Left ventricle myocardium inferior (tissue), 1 donor: ENCODE measurements around the gene RPH3AL. TPM values are rescaled to one million over a fixed set of nuclear protein-coding genes. Genes with fewer than 3 reads are reported as not detected.

ENCODE experiments used
- DNase-seq: peaks from one replicate; pipeline ENCODE4 v3.0.0-alpha.2; 2020
- H3K27ac ChIP-seq: fragments of 200-600 bp; replicated peaks from 2 replicates; pipeline ENCODE4 v1.8.0; 2021
- H3K27me3 ChIP-seq: fragments of 200-600 bp; 2 replicates; pipeline ENCODE4 v1.8.0; 2021; ENCODE audit warnings: low read depth
- H3K36me3 ChIP-seq: fragments of 200-600 bp; 2 replicates; pipeline ENCODE4 v1.8.0; 2021
- H3K4me1 ChIP-seq: fragments of 200-600 bp; 2 replicates; pipeline ENCODE4 v1.8.0; 2021
- H3K4me3 ChIP-seq: fragments of 200-600 bp; 2 replicates; pipeline ENCODE4 v1.8.0; 2021; ENCODE audit warnings: mild to moderate bottlenecking, moderate library complexity
- H3K9me3 ChIP-seq: fragments of 200-600 bp; replicated peaks from 2 replicates; pipeline ENCODE4 v1.8.0; 2021
- CTCF ChIP-seq: fragments of 200-600 bp; IDR thresholded peaks from 2 replicates; pipeline ENCODE4 v1.8.0; 2021; ENCODE audit warnings: antibody characterized with exemption, mild to moderate bottlenecking, borderline replicate concordance
- intact Hi-C: fragments of 100-400 bp; cut with micrococcal nuclease; formaldehyde crosslinking; loops from one replicate; pipeline ENCODE4 v1.11.0; 2022
- total RNA-seq: library from RNA; stranded (reverse); fragmentation: NEBNext Ultra II Directional; extraction: Animal tissue kit (Norgen Biotek cat#: 25700); gene quantifications from one replicate; pipeline ENCODE4 v1.2.1, GENCODE V29; 2021
- donor health status: DM: no; HTN: yes; CAD: no; lungs with severe emphysema.

RPH3AL gene
- total RNA-seq, 1 donor from 2014 or later, result 4.0 TPM

DNA sequence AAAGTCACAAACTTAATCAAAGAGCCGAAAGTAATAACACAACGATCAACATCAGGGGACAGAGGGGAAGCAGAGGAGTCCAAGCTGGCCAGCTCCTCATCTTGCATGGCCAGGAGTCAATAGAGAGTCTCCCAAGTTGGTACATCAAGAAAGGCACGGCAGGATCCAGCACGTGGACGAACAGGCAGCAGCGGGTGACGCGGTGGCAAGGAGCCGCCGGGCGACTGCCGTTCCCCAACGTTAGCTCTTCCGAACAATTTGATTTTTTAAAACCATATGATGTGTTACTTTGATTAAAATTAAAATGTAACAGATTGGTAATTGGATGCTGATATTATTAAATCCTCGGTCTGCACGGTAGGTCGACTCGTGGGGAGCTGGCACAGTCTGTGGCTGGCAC lies 89.3 kb downstream of the RPH3AL start:
- H3K4me1 ChIP-seq, result peaks cover 65% of the 10 kb centered on the region
- H3K9me3 ChIP-seq, result peaks cover 10% of the 10 kb centered on the region
- H3K36me3 ChIP-seq, result no peaks in the 10 kb centered on the region
- intact Hi-C loops, result no loop called here
- no peak for TF ChIP-seq CTCF
- H3K27me3 ChIP-seq, result peaks cover 26% of the 10 kb centered on the region
- no peak overlapping the region for H3K4me3 ChIP-seq
- no peak overlapping the region for H3K27ac ChIP-seq
- no peak for DNase-seq

GRCh38 chr17:261635-262034 lies 91.0 kb downstream of the RPH3AL start:
- no peak for DNase-seq
- peaks cover 30% of the 10 kb centered on the region for H3K27me3 ChIP-seq

DNA sequence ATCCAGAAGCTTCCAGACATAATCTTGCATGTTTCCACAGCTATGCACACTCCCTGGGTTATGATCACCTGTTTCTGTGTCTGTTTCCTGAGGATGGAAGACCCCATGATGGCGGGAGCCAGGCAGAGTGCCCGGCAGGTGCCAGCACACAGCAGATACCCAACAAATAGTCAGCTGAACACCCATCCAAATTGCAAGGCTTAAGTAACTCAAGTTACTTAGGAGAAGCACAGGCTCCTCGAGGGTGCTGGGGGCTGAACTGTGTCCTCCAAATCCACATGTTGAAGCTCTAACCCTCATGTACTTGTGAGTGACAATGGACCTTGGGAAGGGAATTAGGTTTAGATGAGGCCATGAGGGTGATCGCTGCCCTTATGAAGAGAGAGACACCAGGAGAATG lies 91.7 kb downstream of the RPH3AL start:
- intact Hi-C loops, result no loop called here
- H3K27ac ChIP-seq, result peak overlapping the region; percentile 76
- H3K4me1 ChIP-seq, result peaks cover 47% of the 10 kb centered on the region
- TF ChIP-seq CTCF, result no peak
- no peak for DNase-seq
- peaks cover 10% of the 10 kb centered on the region for H3K9me3 ChIP-seq
- H3K4me3 ChIP-seq, result no peak overlapping the region
- H3K27me3 ChIP-seq, result peaks cover 30% of the 10 kb centered on the region
- no peaks in the 10 kb centered on the region for H3K36me3 ChIP-seq

More at GRCh38 chr17:261635-262034, 91.0 kb downstream of the RPH3AL start:
- Histone ChIP-seq H3K4me3 (no peak overlapping the region), H3K36me3 (no peaks in the 10 kb centered on the region), H3K4me1 (peaks cover 54% of the 10 kb centered on the region), H3K27ac (peak overlapping the region; percentile 76), H3K9me3 (peaks cover 10% of the 10 kb centered on the region)
- TF ChIP-seq CTCF, result no peak
- intact Hi-C loops, result no loop called here

DNA sequence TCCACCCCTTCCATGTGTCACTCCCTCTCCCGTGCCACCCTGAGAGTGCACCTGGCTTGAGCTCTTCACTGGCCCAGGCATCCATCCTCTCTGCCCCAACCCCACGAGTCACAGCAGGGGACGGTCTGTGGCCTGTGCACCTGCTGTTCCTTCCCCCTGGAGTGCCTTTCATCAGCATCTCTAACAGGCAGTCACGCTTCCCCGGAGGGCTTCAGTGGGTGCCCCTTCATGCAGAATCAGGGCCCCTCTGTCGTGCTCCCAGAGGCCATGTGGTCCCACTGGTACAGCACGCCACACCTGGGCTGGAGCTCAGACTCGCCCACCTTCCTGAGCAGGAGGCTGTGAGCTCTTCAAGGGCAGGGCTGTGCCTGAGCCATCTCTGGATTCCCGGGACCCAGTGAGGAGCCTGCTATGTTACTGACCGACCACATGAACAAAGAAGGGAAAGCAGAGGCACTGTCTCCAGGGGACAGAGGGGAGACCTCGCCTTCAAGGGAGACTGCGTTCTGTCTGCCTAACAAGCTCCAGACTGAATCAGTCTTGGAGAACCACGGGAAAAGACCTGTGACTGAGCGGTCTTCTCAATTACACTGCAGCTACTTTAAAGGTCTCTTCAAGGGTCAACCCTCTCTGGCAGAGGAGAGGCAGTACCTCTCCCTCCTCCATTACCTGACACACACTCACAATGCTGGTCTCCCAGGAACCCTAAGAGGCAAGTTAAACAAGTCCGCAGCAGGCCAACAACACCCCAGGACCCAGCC lies 92.4 kb downstream of the RPH3AL start:
- DNase-seq, result no peak
- Histone ChIP-seq H3K9me3 (peaks cover 10% of the 10 kb centered on the region), H3K4me3 (no peak overlapping the region), H3K36me3 (no peaks in the 10 kb centered on the region), H3K4me1 (peaks cover 40% of the 10 kb centered on the region), H3K27ac (peak overlapping the region; percentile 76), H3K27me3 (peaks cover 30% of the 10 kb centered on the region)
- intact Hi-C loops, result no loop called here
- TF ChIP-seq CTCF, result no peak

- Histone ChIP-seq H3K4me1 (peaks cover 35% of the 10 kb centered on the region), H3K9me3 (peaks cover 10% of the 10 kb centered on the region), H3K4me3 (peak overlapping the region; percentile 30), H3K27me3 (peaks cover 30% of the 10 kb centered on the region), H3K27ac (no peak overlapping the region), H3K36me3 (no peaks in the 10 kb centered on the region)
- no peak for DNase-seq
- TF ChIP-seq CTCF, result no peak
- intact Hi-C loops, result no loop called here
These were observed 93.1 kb downstream of the RPH3AL start for GRCh38 chr17:259341-259976.
